ENCODE measurements around the gene ARF6. TPM values are rescaled to one million over a fixed set of nuclear protein-coding genes. Genes with fewer than 3 reads are reported as not detected.
"Not testable (repeated sequence)": the region's sequence is repeated elsewhere in the genome, so short reads cannot be mapped to it uniquely, and the experiment has no call there.

The ARF6 gene
- total RNA-seq, 1 experiment from 2014 or later = 66.9 TPM

DNA sequence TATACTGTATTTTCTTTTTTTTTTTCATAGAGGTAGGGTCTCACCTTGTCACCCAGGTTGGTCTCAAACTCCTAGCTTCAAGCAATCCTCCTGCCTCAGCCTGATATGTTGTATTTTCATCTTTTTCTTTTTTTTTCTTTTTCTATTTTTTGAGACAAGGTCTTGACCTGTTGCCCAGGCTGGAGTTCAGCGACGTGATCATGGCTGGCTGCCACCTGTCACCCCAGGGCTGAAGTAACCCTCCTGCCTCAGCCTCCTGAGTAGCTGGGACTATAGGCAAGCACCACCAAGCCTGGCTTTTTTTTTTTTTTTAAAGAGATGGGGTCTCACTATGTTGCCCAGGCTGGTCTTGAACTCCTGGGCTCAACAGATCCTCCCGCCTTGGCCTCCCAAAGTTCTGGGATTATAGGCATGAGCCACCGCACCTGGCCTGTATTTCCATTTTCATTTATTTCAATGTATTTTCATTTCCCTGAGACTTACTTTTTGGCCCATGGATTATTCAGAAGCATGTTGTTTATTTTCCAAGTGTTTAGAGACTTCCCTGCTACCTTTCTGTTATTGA lies 16.2 kb upstream of the ARF6 start:
- DNase-seq (ENCODE audit: low read depth) = no peak

DNA sequence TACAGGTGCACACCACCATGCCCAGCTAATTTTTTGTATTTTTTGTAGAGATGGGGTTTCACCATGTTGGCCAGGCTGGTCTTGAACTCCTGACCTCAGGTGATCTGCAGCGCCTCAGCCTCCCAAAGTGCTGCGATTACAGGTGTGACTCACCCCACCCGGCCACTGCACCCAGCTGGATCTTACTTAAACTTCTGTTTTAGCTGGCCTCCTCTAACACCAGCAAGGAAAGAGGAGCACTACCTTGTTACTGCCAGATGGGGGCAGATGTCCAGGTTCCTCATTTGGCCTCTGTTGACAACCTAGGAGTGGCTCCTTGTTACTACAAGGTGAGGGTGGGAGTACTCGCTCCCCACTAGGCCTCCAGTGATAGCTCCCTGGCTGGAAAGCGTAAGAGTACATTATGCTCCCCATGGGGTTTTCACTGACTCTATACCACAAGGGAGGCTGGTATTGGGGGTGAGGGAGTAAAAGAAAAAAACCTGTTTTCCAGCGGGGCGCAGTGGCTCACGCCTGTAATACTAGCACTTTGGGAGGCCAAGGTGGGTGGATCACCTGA lies 13.2 kb upstream of the ARF6 start:
- DNase-seq (ENCODE audit: low read depth) = peak; percentile 69

DNA sequence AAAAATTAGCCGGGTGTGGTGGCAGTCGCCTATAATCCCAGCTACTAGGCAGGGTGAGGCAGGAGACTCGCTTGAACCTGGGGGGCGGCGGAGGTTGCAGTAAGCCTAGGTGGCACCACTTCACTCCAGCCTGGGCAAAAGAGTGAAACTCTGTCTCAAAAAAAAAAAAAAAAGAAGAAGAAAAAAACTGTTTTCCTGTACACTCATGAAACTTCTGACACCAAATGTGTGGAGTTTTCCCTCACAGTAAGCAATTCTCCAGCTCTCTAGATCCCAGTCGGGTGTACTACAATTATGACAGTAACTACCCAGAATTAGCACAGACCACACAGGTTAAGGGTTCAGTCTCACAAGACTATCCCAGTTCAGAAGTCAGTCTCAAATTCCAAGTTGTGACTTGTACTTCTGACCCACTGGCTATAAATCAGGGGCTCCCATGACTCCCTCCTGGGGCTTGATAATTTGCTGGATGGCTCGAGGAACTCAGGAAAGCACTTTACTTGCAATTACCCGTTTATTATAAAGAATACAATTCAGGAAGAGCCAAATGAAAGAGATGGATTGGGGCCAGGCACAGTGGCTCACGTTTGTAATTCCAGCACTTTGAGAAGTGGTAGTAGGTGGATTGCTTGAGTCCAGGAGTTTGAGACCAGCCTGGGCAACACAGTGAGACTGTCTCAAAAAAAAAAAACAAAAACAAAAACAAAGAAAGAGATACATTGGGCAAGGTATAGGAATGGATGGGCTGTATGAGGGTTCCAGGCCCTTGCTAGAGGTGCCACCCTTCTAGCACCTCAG lies 12.4 kb upstream of the ARF6 start:
- peak; percentile 80 for DNase-seq (ENCODE audit: low read depth)

DNA sequence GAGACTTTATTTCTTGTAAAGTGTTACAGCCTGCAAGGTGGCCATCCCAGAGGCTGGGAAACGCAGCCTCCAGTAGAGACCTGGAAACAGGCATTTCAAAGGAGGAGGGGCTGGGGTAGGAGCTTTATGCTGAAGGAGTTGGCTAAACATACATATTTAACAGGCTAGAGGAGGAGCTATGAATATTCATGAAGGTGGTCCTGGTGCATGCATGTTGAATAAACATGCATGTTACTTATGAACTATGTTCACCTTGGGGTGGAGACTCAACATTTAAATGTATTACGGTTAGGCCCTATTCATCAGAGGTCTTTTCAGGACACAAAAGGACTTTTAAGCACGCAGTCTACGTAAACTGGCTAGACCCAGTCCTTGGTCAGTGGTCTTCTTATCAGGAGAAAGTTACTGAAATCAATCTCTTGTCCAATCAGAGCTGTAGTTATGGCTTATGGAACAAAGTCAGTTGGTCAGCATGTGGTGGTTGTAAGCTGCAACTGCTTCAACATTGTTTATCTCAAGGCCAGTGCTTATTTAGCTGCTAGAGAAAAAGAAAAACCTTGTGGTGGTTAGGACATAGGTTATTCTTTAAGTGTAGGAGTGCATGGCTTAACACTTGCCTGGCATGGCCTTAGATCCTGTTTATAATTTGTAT lies 11.4 kb upstream of the ARF6 start:
- no peak for DNase-seq (ENCODE audit: low read depth)

DNA sequence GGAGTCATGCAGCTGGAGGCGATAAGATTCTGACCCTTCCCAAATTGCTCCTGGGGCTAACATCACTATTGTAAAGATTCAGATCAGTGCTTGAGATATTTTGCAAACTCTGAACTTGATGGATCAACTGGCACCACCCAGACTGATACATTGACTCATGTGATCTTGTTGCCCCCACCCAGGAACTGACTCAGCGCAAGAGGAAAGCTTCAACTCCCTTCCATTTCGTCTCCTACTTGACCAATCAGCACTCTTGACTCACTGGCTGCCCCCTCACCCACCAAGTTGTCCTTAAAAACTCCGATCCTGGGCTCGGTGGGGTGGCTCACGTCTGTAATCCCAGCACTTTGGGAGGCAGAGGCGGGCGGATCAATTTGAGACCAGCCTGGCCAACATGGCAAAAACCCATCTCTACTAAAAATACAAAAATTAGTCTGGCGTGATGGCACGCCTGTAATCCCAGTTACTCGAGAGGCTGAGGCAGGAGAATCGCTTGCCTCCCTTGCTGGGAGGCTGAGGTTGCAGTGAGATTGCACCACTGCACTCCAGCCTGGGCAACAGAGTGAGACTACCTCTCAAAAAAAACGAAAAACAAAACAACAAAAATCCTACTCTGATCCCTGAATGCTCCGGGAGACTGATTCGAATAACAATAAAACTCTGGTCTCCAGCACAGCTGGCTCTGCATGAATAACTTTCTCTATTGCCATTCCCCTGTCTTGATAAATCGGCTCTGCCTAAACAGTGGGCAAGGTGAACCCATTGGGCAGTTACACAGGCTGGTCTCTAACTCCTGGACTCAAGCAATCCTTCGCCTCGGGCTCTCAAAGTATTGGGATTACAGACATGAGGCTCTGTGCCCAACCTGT lies 9.8 kb upstream of the ARF6 start:
- DNase-seq (ENCODE audit: low read depth) = no peak

DNA sequence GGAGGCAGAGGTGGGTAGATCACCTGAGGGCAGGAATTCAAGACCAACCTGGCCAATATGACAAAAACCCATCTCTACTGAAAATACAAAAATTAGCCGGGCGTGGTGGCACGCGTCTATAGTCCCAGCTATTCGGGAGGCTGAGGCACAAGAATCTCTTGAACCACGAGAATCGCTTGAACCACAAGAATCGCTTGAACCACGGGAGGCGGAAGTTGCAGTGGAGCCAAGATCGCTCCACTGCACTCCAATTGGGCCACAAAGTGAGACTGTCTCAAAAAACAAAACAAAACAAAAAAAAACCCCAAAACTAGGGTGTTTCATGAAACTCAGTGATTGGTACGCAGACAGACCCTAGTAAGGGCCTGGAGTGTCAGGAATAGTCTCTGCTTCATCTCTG lies 6.4 kb upstream of the ARF6 start:
- no peak for DNase-seq (ENCODE audit: low read depth)

DNA sequence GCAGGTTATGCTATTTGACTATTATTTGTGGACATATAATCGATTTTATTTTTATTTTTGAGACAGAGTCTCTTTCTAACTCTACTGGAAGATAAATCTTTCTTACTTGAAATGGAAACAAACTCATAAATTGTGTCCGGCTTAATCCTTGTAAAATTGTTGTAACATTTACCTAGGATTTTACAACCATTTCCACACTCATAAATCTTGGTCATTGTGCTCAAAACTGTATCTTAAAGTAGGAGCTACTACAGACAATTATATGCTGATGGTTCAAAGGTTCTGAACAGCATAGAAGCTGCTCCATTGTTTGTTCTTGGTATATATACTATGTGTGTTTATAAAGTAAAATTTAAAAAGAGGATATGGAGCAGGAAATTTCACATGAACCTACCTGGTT lies 4.6 kb upstream of the ARF6 start:
- no peak for DNase-seq (ENCODE audit: low read depth)

DNA sequence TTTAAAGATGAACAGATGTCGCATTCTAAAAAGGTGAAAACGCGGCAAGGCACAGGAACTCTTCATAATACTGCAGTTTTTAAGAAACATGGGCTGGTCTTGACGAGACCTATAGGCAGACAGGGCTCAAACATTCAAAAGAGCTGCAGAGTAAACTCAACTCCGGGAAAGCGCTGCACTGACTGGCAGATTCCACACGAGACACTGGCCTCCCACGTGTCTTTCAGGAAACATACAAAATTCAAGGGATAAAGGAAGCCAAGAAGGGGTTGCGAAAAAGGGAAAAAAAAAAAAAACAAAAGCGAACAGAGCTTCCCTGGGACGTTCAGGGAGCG lies 614 bp upstream of the ARF6 start:
- DNase-seq (ENCODE audit: low read depth) = peak; percentile 54

DNA sequence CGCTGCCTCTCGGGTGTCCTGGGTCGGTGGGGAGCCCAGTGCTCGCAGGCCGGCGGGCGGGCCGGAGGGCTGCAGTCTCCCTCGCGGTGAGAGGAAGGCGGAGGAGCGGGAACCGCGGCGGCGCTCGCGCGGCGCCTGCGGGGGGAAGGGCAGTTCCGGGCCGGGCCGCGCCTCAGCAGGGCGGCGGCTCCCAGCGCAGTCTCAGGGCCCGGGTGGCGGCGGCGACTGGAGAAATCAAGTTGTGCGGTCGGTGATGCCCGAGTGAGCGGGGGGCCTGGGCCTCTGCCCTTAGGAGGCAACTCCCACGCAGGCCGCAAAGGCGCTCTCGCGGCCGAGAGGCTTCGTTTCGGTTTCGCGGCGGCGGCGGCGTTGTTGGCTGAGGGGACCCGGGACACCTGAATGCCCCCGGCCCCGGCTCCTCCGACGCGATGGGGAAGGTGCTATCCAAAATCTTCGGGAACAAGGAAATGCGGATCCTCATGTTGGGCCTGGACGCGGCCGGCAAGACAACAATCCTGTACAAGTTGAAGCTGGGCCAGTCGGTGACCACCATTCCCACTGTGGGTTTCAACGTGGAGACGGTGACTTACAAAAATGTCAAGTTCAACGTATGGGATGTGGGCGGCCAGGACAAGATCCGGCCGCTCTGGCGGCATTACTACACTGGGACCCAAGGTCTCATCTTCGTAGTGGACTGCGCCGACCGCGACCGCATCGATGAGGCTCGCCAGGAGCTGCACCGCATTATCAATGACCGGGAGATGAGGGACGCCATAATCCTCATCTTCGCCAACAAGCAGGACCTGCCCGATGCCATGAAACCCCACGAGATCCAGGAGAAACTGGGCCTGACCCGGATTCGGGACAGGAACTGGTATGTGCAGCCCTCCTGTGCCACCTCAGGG lies 679 bp downstream of the ARF6 start:
- DNase-seq (ENCODE audit: low read depth) = peak; percentile 49

DNA sequence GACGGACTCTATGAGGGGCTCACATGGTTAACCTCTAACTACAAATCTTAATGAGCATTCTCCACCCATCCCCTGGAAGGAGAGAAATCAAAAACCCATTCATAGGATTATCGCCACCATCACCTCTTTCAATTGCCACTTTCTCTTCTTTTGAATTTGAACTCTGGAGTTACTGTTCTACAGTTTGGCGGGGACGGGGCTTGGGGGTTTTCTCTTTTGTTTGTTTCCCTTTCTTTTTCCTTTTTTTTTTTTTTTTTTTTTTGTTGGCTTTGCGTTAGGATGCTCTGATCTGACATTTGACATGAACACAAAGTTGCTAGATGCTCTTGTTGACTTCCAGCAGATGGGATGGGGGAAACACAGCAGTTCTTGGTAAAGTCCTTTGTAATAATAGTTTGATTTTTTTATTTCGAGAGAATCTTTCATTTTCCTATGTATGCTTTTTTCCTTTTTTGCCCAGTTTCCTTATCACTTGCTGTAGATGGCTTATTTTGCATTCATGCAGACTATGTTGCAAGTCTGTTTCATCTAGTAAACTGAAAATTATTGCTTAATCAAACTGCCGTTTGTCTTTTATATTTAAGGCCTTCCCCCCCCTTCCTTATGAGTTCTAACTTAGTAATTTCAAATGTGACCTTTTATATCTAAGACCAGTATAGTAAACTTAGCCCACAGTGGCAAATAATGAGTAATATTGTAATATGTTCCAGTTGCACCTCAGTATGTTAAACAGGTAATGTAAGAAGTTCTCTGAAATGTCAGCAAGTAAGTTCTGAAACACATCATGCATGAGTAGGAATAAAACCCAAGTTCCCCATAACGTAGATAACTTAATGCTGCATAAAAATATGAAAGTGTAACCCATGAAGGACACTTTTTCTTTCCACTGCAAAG lies 1.6 kb downstream of the ARF6 start:
- not testable (repeated sequence) for DNase-seq (ENCODE audit: low read depth)

DNA sequence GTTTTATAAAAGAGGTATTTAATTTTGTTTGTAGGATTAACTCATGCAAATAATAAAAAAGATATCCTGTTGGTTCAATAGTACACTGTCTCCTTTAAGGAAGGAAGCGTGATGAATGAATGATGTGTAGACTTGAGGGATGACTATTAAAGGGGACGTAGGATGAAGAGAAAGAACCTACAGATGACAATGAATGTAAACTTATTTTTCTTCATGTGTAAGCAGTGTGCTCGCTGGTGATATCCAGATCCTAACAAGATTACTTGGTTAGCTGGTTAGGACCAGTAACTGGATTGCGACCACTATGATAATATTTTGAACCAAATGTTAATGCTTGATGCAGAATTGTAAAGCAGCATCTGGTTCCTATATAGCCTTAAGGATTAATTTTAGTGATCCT lies 2.6 kb downstream of the ARF6 start:
- DNase-seq (ENCODE audit: low read depth) = no peak

DNA sequence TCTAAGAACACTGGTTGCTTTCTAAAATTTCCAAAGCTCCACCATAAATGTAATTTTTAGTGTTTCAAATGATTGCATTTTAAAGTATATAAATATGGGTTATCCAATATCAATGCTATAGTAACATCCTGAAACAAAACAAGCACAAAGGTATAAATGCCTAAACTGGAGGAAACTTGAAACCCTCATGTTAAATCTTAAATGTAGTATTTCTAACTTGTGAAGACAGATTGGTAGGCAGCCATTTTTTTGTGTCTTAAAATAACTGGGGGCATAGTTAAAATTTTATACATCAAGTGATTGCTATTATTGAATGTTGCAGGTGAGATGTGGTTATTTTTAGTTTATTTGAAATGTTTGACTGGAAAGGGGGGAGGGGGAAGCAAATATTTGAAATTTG lies 3.4 kb downstream of the ARF6 start:
- DNase-seq (ENCODE audit: low read depth) = not testable (repeated sequence)

DNA sequence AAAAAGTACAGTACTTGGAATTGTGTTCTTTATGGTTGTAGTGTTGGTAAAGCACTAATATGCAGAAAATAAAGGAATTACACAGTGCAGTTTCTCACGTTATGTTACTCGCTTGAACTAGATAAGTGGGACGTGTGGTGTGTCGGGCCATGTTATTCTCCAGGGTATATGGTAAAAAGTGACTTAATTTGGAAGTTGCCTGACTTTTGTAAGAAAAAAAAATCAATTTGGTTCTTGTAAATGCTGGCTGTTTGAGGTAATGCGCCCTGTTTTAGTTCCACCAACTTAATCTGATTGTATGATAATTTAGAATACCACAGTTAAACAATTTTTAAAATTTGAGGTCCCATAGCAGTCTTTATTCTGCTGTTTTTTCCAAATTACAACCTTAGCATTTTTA lies 4.1 kb downstream of the ARF6 start:
- no peak for DNase-seq (ENCODE audit: low read depth)

DNA sequence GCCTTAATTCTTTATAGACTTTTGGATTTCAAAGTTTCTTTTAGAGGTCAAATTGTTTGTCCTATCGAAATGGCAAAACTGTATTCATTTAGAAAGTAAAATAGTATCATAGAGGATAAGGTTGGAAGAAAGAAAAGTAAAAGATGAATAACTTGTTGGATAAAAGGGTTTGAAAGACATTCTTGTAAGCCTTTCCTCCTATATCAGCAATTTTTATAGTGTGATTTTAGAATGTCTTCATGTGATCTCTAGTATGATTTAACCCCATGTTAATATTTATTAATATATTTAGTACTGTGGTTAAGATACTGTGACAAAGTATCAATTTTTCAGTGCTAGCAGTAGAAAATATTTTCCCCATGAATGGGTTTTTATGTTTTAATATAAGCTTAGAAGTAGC lies 4.5 kb downstream of the ARF6 start:
- DNase-seq (ENCODE audit: low read depth) = no peak

DNA sequence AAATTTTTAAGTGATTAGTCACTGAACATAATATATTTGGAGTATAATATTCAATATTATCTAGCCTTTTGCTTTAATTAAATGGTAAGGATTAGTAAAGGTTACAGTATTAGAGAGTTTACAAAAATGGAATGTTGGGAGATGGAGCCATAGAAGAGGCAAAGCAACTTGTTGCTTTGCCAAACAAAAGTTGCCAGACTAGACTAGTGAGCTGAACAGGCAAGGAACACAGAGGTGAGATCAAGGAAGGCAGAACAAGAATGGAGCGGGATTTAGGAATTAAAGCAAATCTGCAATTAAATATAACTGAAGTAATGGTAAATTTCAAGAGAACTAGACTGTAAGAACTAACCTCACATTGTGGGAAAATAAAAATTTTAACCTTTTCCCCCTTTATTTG lies 5.1 kb downstream of the ARF6 start:
- no peak for DNase-seq (ENCODE audit: low read depth)

DNA sequence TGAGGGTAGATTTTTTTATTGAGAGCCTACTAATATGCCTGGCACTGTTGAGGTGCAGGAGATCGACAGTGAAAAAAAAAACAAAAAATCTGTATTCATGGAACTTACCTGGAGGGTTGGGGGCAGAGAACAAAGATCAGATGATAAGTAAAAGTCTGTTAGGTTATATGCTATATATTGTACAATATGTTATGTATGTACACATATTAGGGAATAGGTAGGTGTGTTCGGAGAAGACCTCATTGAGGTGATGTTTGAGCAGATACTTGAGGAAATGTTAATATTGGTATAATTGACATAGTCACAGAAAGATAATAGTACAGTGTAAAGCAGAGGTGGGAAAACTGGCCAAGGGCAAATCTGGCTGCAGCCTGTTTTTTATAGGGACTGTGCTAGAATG lies 5.6 kb downstream of the ARF6 start:
- no peak for DNase-seq (ENCODE audit: low read depth)

DNA sequence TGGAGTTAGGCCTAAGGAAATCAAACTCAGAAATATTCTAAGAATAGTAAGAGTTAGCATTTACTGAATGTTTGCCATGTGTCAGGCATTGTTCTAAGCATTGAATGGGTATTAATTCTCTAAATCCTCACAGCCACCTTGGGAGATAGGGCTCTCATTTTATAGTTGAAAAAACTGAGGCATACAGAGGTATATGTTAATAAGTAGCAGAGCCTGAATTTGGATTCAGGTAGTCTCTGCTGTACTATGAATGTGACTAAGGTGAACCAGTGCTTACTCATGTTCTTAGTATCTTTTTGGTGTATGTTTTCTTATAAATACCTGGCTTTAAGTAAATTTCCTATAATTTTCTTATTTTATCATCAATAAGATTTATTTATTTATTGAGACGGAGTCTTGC lies 8.1 kb downstream of the ARF6 start:
- no peak for DNase-seq (ENCODE audit: low read depth)

DNA sequence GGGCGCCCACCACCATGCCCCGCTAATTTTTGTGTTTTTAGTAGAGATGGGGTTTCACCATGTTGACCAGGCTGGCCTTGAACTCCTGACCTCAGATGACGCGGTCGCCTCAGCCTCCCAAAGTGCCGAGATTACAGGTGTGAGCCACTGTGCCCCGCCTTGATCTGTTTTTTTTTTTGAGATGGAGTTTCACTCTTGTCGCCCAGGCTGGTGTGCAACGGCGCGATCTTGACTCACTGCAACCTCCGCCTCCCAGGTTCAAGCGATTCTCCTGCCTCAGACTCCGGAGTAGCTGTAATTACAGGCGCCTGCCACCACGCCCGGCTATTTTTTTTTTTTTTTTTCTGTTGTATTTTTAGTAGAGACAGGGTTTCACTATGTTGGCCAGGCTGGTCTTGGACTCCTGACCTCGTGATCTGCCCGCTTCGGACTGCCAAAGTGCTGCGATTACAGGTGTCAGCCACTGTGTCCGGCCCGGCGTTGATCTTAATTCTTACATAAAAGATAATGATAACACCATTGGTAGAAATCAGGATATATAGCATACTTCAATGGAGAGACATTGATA lies 9.9 kb downstream of the ARF6 start:
- not testable (repeated sequence) for DNase-seq (ENCODE audit: low read depth)

DNA sequence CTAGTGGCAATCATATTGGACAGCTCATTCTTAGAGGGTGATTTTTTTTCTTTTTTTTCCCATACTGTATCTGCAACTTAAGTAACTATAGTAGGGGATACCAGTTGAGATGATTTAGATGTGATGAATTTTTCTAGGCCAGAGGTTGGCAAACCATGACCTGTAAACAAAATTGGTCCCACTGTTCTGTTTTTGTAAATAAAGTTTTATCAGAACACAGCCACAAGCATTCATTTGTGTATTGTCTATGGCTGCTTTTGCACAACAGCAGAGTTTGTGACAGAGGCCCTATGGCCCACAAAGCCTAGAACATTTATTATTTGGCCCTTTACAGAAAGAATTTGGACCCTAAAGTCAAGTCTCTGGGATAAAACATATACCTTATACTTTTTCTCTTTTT lies 11.4 kb downstream of the ARF6 start:
- no peak for DNase-seq (ENCODE audit: low read depth)

DNA sequence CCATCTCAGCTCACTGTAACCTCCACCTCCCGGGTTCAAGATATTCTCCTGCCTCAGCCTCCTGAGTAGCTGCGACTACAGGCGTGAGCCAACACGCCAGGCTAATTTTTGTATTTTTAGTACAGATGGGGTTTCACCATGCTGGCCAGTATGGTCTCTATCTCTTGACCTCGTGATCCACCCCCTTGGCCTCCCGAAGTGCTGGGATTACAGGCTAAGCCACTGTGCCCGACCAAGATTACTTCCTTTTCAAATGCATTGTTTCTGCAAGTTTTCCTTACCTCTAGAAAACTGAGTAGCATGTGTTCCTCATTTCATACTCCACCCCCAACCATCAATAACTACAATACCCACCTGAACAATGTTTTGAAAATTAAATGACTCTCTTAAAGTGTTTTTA lies 13.1 kb downstream of the ARF6 start:
- DNase-seq (ENCODE audit: low read depth) = no peak

Measured in M059J (cell line).